ENCODE measurements around the gene CUL3. TPM values are rescaled to one million over a fixed set of nuclear protein-coding genes. Genes with fewer than 3 reads are reported as not detected.

The CUL3 gene
- total RNA-seq, 2 experiments from 2014 or later = 61.7 to 66.0 TPM

DNA sequence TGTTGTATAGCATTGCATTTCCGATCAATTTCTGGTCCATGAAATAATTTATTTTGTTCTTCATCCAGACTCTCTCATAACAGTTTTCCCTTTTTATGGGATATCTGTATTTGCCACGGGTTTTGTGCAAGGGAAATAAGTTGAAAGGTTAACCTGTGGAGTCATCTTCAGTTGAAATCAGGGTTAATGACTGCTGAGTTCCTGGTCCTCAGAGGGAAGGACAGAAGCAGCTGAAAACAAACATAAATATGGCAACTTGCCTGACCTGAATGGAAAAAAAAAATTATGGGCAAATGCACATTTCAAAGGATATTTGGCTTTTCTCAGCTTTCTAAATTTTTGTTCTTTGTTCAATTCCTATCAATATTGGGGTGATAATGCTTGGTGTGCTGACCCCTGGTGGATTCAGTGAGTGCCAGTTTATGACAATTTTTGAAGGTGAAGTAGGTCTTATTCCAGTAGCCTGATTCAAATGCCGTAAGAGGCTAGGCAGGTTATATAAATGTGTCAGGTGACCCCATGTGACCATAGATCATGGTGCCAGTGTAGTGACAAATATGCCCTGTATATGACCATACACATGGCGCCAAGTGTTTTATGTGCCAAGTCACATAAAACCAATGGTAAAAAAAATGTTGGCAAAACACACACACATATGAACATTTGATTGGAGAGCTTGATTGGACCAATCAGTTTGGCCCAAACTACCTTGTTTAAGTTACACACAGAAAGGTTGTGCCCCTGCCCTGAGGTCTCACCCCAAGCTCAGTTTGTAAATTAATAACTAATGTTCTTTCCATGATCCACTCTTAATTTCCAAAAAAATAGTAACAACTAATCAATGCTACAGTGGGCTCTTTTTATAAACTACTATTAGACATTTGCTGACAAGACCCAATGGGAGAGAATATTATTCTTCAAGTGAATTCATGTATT, 135.7 kb downstream of the CUL3 start:
- Mint-ChIP-seq H3K4me3 (no peak overlapping the region), H3K27ac (no peak overlapping the region), H3K9me3 (no peaks in the 10 kb centered on the region), H3K4me1 (ENCODE audit: low read depth) (no peaks in the 10 kb centered on the region), H3K36me3 (ENCODE audit: low read depth) (no peaks in the 10 kb centered on the region), H3K27me3 (ENCODE audit: low read depth) (peaks cover 3% of the 10 kb centered on the region)
- intact Hi-C loops (cut with micrococcal nuclease) = loop anchor here (1.0 to 5.0 kb wide), 2 partner anchors 92 to 203 kb away; no protein-coding TSS in a partner anchor
- CTCF ChIA-PET = interaction anchor here (0.6 to 1.4 kb wide), 9 partner anchors 9 to 202 kb away, joined by 3 to 5 read pairs (median 4); no protein-coding TSS in a partner anchor
- DNase-seq = peak; percentile 41

DNA sequence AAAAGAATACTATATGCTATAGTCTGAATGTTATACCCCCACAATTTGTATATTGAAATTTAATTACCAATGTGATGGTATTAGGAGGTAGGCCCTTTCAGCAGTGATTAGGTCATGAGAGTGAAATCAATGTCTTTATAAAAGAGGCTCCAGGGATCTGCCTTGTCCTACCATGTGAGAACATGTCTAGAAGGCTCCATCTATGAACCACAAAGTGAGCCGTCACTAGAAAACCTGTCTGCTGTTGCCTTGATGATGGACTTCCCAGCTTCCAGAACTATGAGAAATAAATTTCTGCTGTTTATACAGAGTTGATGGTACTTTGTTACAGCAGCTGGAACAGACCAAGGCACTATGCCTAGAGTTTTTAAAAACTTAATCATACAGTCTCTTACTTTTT, 136.9 kb downstream of the CUL3 start:
- Mint-ChIP-seq H3K27me3 (ENCODE audit: low read depth) (peaks cover 14% of the 10 kb centered on the region), H3K4me1 (ENCODE audit: low read depth) (no peaks in the 10 kb centered on the region), H3K27ac (no peak overlapping the region), H3K9me3 (no peaks in the 10 kb centered on the region), H3K36me3 (ENCODE audit: low read depth) (no peaks in the 10 kb centered on the region), H3K4me3 (no peak overlapping the region)
- intact Hi-C loops (cut with micrococcal nuclease) = loop anchor here (5.0 kb wide), 1 partner anchor 204 kb away; no protein-coding TSS in a partner anchor
- CTCF ChIA-PET = no interaction called here
- DNase-seq = no peak

DNA sequence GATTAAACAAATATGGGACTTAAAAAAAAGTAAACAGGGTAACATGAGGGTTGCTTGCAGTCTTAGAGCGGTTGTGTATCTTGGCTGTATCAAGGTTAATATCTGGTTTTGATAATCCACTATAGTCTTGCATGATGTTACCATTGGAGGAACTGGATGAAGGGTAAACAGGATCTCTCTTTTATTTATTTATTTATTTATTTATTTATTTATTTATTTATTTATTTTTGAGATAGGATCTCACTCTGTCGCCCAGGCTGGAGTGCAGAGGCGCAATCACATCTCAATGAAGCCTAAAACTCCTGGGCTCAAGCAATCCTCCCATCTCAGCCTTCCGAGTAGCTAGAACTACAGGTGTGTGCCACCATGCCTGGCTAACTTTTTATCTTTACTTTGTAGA, 140.4 kb downstream of the CUL3 start:
- intact Hi-C loops (cut with micrococcal nuclease) = loop anchor here (5.0 kb wide), 1 partner anchor 208 kb away; no protein-coding TSS in a partner anchor
- H3K27me3 Mint-ChIP-seq (ENCODE audit: low read depth) = peaks cover 37% of the 10 kb centered on the region

DNA sequence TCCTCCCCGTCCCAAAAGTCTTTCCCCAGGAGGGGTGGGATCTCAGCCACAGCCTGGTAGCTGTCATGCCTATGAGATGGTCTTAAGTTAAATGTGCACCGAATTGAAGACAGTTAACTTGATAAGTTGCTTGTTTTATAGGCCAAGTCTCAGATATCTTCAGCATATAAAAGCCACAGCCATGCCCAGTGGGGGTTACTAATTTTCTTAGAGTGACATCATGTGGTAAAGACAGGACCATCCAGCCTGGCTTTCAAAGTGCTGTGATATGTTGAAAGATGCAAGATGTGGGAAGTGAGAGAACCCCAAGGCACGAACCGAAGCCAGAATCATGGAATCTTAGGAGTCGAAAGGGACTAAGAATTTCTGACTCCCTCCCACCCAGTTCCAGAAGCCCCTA, 141.1 kb downstream of the CUL3 start:
- H3K4me1 Mint-ChIP-seq (ENCODE audit: low read depth) = peaks cover 9% of the 10 kb centered on the region
- H3K36me3 Mint-ChIP-seq (ENCODE audit: low read depth) = no peaks in the 10 kb centered on the region
- no peak for DNase-seq
- peaks cover 37% of the 10 kb centered on the region for H3K27me3 Mint-ChIP-seq (ENCODE audit: low read depth)
- intact Hi-C loops (cut with micrococcal nuclease) = no loop called here
- no peak overlapping the region for H3K27ac Mint-ChIP-seq
- H3K4me3 Mint-ChIP-seq = no peak overlapping the region
- CTCF ChIA-PET = no interaction called here
- H3K9me3 Mint-ChIP-seq = no peaks in the 10 kb centered on the region

More for the DNA sequence above, 140.4 kb downstream of the CUL3 start:
- DNase-seq = no peak
- CTCF ChIA-PET = no interaction called here
- H3K4me1 Mint-ChIP-seq (ENCODE audit: low read depth) = peaks cover 9% of the 10 kb centered on the region
- H3K36me3 Mint-ChIP-seq (ENCODE audit: low read depth) = no peaks in the 10 kb centered on the region
- no peaks in the 10 kb centered on the region for H3K9me3 Mint-ChIP-seq
- no peak overlapping the region for H3K27ac Mint-ChIP-seq
- H3K4me3 Mint-ChIP-seq = no peak overlapping the region

DNA sequence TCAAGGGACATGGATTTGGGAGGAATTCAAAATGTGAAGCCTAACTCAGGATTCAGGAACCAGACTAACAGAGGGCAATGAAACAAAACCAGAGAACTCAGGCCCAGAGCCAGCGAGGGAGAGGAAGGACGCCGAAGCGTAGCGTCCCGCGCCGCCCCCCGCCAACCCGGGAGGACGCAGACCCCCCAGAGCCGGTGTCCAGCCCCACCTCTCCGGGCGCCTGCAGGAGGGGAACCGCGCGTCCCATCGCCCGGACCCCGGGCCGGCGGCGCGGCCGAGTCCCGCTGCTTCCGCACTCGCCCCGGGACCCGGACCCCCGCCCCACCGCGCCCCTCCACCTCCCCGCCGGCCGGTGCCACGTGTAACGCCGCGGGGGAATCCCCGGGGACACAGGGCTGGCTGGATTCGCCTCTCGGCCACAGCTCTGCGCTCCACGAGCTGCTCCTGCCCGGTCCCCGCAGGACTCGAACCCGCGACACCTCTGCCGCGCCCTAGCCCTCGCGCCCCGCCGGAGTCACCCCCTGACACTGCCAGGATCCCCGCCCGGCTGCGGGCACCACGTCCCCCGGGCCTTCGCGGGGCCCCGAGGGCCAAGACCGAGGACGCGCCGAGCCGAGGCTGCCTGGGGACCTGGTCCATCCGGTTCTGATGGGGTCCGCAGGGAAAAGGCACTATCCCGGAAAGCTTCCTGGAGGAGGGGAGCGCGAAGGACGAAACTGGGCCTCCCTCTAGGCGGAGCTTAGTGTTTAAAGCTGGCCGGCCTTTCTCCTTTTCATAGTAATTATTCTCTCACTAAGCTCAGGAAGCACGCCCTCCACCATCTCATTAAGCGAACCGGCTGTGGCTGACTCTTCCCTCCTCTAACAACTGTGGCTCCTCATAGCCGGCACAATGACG, 142.8 kb downstream of the CUL3 start:
- CTCF ChIA-PET = no interaction called here
- peaks cover 40% of the 10 kb centered on the region for H3K27me3 Mint-ChIP-seq (ENCODE audit: low read depth)
- peak overlapping the region; percentile 68 for H3K4me3 Mint-ChIP-seq
- intact Hi-C loops (cut with micrococcal nuclease) = no loop called here
- H3K4me1 Mint-ChIP-seq (ENCODE audit: low read depth) = peaks cover 9% of the 10 kb centered on the region
- DNase-seq = peak; percentile 28
- no peak overlapping the region for H3K27ac Mint-ChIP-seq
- no peaks in the 10 kb centered on the region for H3K9me3 Mint-ChIP-seq
- H3K36me3 Mint-ChIP-seq (ENCODE audit: low read depth) = no peaks in the 10 kb centered on the region

DNA sequence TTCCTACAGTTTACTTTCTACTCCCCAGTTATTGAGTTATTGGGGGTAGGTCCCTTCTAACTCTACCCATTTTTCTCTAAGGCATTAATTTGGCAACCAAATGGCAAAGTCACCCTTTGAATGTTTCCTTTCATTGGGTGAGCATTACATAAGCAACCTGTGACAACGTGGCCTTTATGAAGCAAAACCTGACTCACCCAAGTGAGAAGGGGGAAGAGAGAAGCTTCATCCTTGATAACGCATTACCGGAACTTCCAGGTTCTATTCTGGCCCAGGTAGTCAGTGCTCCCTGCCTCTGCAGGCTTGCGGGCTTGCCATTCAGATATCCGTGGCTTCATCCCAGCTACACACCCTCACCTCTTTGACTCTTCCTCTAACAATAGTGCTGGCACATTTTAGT, 144.2 kb downstream of the CUL3 start:
- Mint-ChIP-seq H3K4me1 (ENCODE audit: low read depth) (peaks cover 9% of the 10 kb centered on the region), H3K36me3 (ENCODE audit: low read depth) (no peaks in the 10 kb centered on the region), H3K9me3 (no peaks in the 10 kb centered on the region), H3K27me3 (ENCODE audit: low read depth) (peaks cover 40% of the 10 kb centered on the region), H3K27ac (no peak overlapping the region), H3K4me3 (peak overlapping the region; percentile 58)
- intact Hi-C loops (cut with micrococcal nuclease) = no loop called here
- CTCF ChIA-PET = interaction anchor here (1.1 to 1.3 kb wide), 3 partner anchors 8 to 210 kb away, joined by 3 to 5 read pairs (median 3); no protein-coding TSS in a partner anchor
- DNase-seq = no peak

DNA sequence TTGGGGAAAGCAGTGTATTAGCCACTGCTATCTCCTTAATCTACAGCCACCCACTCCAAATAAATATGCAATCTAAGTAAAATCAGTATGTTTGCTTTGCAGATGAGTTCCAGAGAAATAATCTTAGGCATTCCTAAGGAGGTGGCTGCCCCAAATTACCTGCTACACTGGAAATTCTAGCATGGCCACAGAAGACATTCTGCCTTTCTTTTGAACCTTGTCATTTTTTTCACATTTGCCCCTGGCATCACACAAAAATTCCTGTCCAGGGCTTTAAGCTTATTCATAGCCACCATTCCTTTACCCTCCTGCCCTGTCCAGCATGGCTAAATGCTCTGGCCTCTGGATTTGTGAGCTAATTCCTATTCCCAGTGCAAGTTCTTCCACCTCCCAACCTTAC, 146.4 kb downstream of the CUL3 start:
- DNase-seq = no peak
- intact Hi-C loops (cut with micrococcal nuclease) = no loop called here
- Mint-ChIP-seq H3K27me3 (ENCODE audit: low read depth) (peaks cover 30% of the 10 kb centered on the region), H3K4me1 (ENCODE audit: low read depth) (peaks cover 9% of the 10 kb centered on the region), H3K36me3 (ENCODE audit: low read depth) (no peaks in the 10 kb centered on the region), H3K9me3 (no peaks in the 10 kb centered on the region), H3K27ac (no peak overlapping the region), H3K4me3 (no peak overlapping the region)
- CTCF ChIA-PET = no interaction called here

DNA sequence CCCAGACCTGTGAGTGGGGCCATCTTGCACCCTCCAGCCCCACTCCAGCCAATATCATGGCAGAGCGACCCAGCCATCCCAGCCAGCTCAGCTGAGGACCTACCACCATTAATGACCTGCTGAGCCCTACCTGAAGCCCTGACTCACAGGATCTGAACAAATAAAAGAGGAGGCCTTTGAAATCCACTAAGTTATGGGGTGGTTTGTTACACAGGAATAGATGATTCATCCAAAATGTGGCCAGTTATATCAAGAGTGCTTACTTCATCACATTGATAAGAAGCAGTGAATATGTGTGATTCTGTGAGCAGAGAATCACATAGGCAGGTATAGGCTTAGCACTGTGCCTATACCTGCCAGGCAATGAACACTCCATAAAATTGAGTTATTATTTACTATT, 148.5 kb downstream of the CUL3 start:
- Mint-ChIP-seq H3K36me3 (ENCODE audit: low read depth) (no peaks in the 10 kb centered on the region), H3K4me1 (ENCODE audit: low read depth) (peaks cover under 1% of the 10 kb centered on the region), H3K4me3 (no peak overlapping the region), H3K27ac (no peak overlapping the region), H3K27me3 (ENCODE audit: low read depth) (peaks cover 21% of the 10 kb centered on the region), H3K9me3 (no peaks in the 10 kb centered on the region)
- intact Hi-C loops (cut with micrococcal nuclease) = no loop called here
- DNase-seq = no peak
- CTCF ChIA-PET = interaction anchor here (0.6 kb wide), 1 partner anchor 1508 kb away, joined by 3 read pairs; no protein-coding TSS in a partner anchor

DNA sequence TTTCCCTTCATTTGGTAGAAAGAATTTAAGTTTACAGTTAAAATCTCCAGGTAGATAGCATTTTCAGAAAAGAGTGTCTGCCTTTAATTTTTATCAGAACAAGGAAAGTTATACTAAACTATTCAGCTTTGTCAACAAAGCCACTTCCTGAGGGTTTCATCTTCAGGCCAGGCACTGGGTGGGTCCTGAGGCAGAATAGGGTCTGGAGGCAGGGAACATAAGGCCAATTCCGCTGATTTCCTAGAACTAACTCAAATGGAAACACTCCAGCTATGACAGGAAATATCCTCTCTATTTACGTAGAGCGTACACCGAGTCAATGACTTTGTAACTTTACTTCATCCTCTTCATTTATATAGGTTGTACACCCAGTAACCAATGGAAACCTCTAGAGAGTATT, 150.5 kb downstream of the CUL3 start:
- intact Hi-C loops (cut with micrococcal nuclease) = no loop called here
- CTCF ChIA-PET = no interaction called here
- H3K9me3 Mint-ChIP-seq = no peaks in the 10 kb centered on the region
- DNase-seq = no peak
- peaks cover 6% of the 10 kb centered on the region for H3K27me3 Mint-ChIP-seq (ENCODE audit: low read depth)
- no peak overlapping the region for H3K27ac Mint-ChIP-seq
- no peaks in the 10 kb centered on the region for H3K4me1 Mint-ChIP-seq (ENCODE audit: low read depth)
- H3K4me3 Mint-ChIP-seq = no peak overlapping the region
- H3K36me3 Mint-ChIP-seq (ENCODE audit: low read depth) = no peaks in the 10 kb centered on the region

DNA sequence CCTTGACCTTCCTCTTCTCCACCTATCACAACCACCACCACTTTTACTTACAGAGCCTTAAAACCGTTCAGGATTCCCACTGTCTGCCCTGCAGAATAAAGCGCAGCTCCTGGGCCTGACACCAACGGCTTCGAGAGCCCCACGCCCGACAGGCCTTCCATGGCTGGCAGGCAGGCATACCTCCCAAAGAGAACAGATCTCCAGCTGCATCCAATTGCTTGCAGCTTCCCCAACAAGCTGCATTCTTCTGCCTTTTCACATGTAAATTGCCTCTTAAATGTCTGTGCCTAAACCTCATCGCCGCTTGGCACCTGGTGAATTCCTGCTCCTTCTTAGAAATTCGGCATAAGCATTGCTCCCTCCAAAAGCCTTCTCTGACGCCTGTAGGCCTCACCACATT, 151.7 kb downstream of the CUL3 start:
- Mint-ChIP-seq H3K9me3 (no peaks in the 10 kb centered on the region), H3K4me3 (no peak overlapping the region), H3K4me1 (ENCODE audit: low read depth) (no peaks in the 10 kb centered on the region), H3K27ac (no peak overlapping the region), H3K36me3 (ENCODE audit: low read depth) (no peaks in the 10 kb centered on the region), H3K27me3 (ENCODE audit: low read depth) (peaks cover 3% of the 10 kb centered on the region)
- intact Hi-C loops (cut with micrococcal nuclease) = no loop called here
- CTCF ChIA-PET = interaction anchor here (0.6 kb wide), 1 partner anchor 273 kb away, joined by 3 read pairs; no protein-coding TSS in a partner anchor
- DNase-seq = no peak

DNA sequence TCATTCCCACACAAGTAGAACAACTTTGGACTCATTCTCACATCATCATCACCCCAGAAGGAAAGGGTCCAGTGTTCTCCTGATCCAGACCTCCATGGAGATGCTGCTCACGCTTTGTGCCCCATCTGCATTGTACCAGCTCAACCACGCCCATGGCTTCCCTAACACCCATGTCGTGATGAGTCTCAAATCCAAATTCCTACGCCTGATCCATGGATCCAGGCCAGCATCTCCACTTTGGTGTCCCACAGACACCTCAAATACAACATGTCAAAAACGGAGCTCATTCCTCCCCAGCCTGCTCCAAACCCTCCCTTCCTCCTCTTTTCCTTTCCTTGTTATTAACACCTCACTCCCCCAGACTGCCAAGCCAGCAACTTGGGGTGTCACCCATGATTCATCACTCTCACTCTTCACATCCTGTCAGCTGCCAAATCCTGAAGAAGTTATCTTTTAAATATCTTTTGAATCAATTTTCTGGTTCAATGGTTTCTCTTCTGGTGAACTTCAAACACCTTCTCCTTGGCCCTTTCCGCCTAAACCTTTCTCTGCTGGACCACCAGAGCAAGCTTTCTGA, 153.1 kb downstream of the CUL3 start:
- intact Hi-C loops (cut with micrococcal nuclease) = no loop called here
- CTCF ChIA-PET = interaction anchor here (0.8 kb wide), 1 partner anchor 63 kb away, joined by 3 read pairs; no protein-coding TSS in a partner anchor
- no peaks in the 10 kb centered on the region for H3K4me1 Mint-ChIP-seq (ENCODE audit: low read depth)
- peaks cover 3% of the 10 kb centered on the region for H3K27me3 Mint-ChIP-seq (ENCODE audit: low read depth)
- H3K4me3 Mint-ChIP-seq = no peak overlapping the region
- no peaks in the 10 kb centered on the region for H3K36me3 Mint-ChIP-seq (ENCODE audit: low read depth)
- peak; percentile 10 for DNase-seq
- no peak overlapping the region for H3K27ac Mint-ChIP-seq
- H3K9me3 Mint-ChIP-seq = no peaks in the 10 kb centered on the region

DNA sequence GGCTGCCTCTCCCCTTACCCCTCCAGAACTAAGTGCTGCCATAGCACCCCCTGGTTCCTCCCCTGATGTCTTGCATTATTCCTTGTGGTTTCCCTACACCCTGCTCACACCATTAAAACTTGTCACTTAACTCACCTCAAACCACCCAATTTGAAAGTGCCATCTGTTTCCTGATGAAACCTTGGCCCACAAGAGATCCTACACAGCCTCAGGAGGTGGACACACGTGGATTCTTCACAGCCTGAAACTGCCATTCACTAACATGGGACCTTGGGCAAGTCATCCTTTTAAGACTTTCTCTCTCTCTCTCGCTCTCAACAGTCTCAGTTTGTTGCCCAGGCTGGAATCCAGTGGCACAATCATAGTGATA, 155.7 kb downstream of the CUL3 start:
- CTCF ChIA-PET = no interaction called here

More for the DNA sequence above, 155.7 kb downstream of the CUL3 start:
- H3K4me3 Mint-ChIP-seq = no peak overlapping the region
- intact Hi-C loops (cut with micrococcal nuclease) = no loop called here
- DNase-seq = no peak
- peaks cover 3% of the 10 kb centered on the region for H3K27me3 Mint-ChIP-seq (ENCODE audit: low read depth)
- H3K27ac Mint-ChIP-seq = no peak overlapping the region
- no peaks in the 10 kb centered on the region for H3K4me1 Mint-ChIP-seq (ENCODE audit: low read depth)
- peaks cover 6% of the 10 kb centered on the region for H3K9me3 Mint-ChIP-seq
- H3K36me3 Mint-ChIP-seq (ENCODE audit: low read depth) = no peaks in the 10 kb centered on the region
